Caco-2 (cell line): ENCODE results near the gene KPNA4. TPM values are rescaled to one million over a fixed set of nuclear protein-coding genes. Genes with fewer than 3 reads are reported as not detected.
"Not testable (repeated sequence)": the region's sequence is repeated elsewhere in the genome, so short reads cannot be mapped to it uniquely, and the experiment has no call there.

ENCODE experiments used
- BruUV-seq: library from RNA; stranded (reverse); fragments of 400-500 nt; replicated peaks from 2 replicates; lab custom pipeline; 2021; lab: Mats Ljungman, UMichigan
- CTCF ChIA-PET: fragments of 300-600 bp; sonication (Branson Sonifier 250); formaldehyde crosslinking; loops from one replicate; lab custom pipeline; 2022; ENCODE audit warnings: antibody characterized with exemption; lab: Charles Lee
- POLR2A ChIA-PET: fragments of 300-600 bp; sonication (Branson Sonifier 250); formaldehyde crosslinking; loops from one replicate; lab custom pipeline; 2022; ENCODE audit warnings: antibody characterized with exemption; lab: Charles Lee
- DNase-seq, 2 experiments: peaks; one replicate each; pipeline versions ENCODE4 v3.0.0 to v3.0.0-alpha.2; 2020 to 2022
- H3K27me3 ChIP-seq: replicated peaks from 2 replicates; pipeline ENCODE4 v1.6.0; 2011; ENCODE audit warnings: low read length; ENCODE audit not compliant: control insufficient read depth, insufficient read depth
- H3K36me3 ChIP-seq: 2 replicates; pipeline ENCODE4 v1.5.1; 2011; ENCODE audit warnings: low read length; ENCODE audit not compliant: control insufficient read depth, insufficient read depth
- H3K4me1 ChIP-seq: fragments of 250-450 bp; sonication (Bioruptor Pico); 2 replicates; pipeline ENCODE4 v1.5.1; 2020; ENCODE audit warnings: mild to moderate bottlenecking
- H3K4me3 ChIP-seq: 2 replicates; pipeline ENCODE4 v1.5.1; 2011; ENCODE audit warnings: low read depth, mild to moderate bottlenecking, control low read depth, low read length
- H3K9me3 ChIP-seq: fragments of 250-450 bp; sonication (Bioruptor Pico); 2 replicates; pipeline ENCODE4 v1.5.1; 2020; ENCODE audit warnings: mild to moderate bottlenecking, moderate library complexity
- H3K27ac Mint-ChIP-seq: one replicate; pipeline ENCODE4 v1.8.0; 2022; ENCODE audit warnings: mixed read lengths; ENCODE audit not compliant: unreplicated experiment
- H3K27me3 Mint-ChIP-seq: one replicate; pipeline ENCODE4 v1.8.0; 2022; ENCODE audit warnings: mixed read lengths; ENCODE audit not compliant: insufficient read depth, unreplicated experiment
- H3K36me3 Mint-ChIP-seq: one replicate; pipeline ENCODE4 v1.8.0; 2022; ENCODE audit warnings: mild to moderate bottlenecking, mixed read lengths; ENCODE audit not compliant: insufficient read depth, unreplicated experiment
- H3K4me1 Mint-ChIP-seq: one replicate; pipeline ENCODE4 v1.8.0; 2022; ENCODE audit warnings: low read depth, mixed read lengths; ENCODE audit not compliant: unreplicated experiment
- H3K4me3 Mint-ChIP-seq: one replicate; pipeline ENCODE4 v1.8.0; 2022; ENCODE audit warnings: mild to moderate bottlenecking, moderate library complexity, mixed read lengths; ENCODE audit not compliant: unreplicated experiment
- H3K9me3 Mint-ChIP-seq: one replicate; pipeline ENCODE4 v1.8.0; 2022; ENCODE audit warnings: mixed read lengths; ENCODE audit not compliant: unreplicated experiment
- CTCF ChIP-seq, 2 experiments: fragments of 200-600 bp in 1 of 2; IDR thresholded peaks; 1 replicate in 1 of 2; 2 replicates in 1 of 2; pipeline versions ENCODE4 v1.5.1 to v1.8.0; 2011 to 2022; ENCODE audit warnings: antibody characterized with exemption in 1 of 2, control low read depth in 1 of 2, inconsistent platforms in 1 of 2, low read depth in 1 of 2, low read length in 1 of 2, mild to moderate bottlenecking in 1 of 2, moderate library complexity in 1 of 2; ENCODE audit not compliant: insufficient read depth in 1 of 2, severe bottlenecking in 1 of 2, unreplicated experiment in 1 of 2
- intact Hi-C: fragments of 100-400 bp; cut with micrococcal nuclease; formaldehyde crosslinking; loops from one replicate; pipeline ENCODE4 v1.10.0; 2022; ENCODE audit not compliant: unreplicated experiment
- total RNA-seq: library from RNA; stranded (reverse); gene quantifications from 2 replicates; pipeline ENCODE4 v1.2.3, GENCODE V29; 2022

KPNA4 gene
- total RNA-seq, 1 experiment from 2014 or later = 60.5 TPM

- BruUV-seq = no TSS peak
Measured at GRCh38 chr3:160576621-160577020, 11.2 kb upstream of the KPNA4 start.

GRCh38 chr3:160575589-160575988 lies 10.2 kb upstream of the KPNA4 start:
- no TSS peak for BruUV-seq
- no peak overlapping the region for H3K27ac Mint-ChIP-seq
- H3K4me1 Mint-ChIP-seq = no peaks in the 10 kb centered on the region
- DNase-seq = no peak
- intact Hi-C loops = loop anchor here (5.0 kb wide), 1 partner anchor 42 kb away; no protein-coding TSS in a partner anchor
- H3K27me3 ChIP-seq = no peaks in the 10 kb centered on the region
- H3K27me3 Mint-ChIP-seq = no peaks in the 10 kb centered on the region
- H3K4me1 ChIP-seq = no peaks in the 10 kb centered on the region
- no peaks in the 10 kb centered on the region for H3K36me3 Mint-ChIP-seq
- H3K4me3 Mint-ChIP-seq = no peak overlapping the region
- H3K9me3 ChIP-seq = no peaks in the 10 kb centered on the region
- TF ChIP-seq CTCF (IDR thresholded peaks at IDR 0.05; ENCODE audit: insufficient read depth in 1 of 2, low read depth in 1 of 2, low read length in 1 of 2, severe bottlenecking in 1 of 2, unreplicated experiment in 1 of 2) = no peak
- H3K36me3 ChIP-seq = no peaks in the 10 kb centered on the region
- ChIA-PET POLR2A (no interaction called here), CTCF (no interaction called here)
- H3K4me3 ChIP-seq = no peak overlapping the region
- H3K9me3 Mint-ChIP-seq = no peaks in the 10 kb centered on the region

More at GRCh38 chr3:160576621-160577020, 11.2 kb upstream of the KPNA4 start:
- no peak overlapping the region for H3K27ac Mint-ChIP-seq
- ChIA-PET POLR2A (no interaction called here), CTCF (no interaction called here)
- peaks cover 2% of the 10 kb centered on the region for H3K27me3 Mint-ChIP-seq
- no peaks in the 10 kb centered on the region for H3K9me3 ChIP-seq
- TF ChIP-seq CTCF (IDR thresholded peaks at IDR 0.05; ENCODE audit: insufficient read depth in 1 of 2, low read depth in 1 of 2, low read length in 1 of 2, severe bottlenecking in 1 of 2, unreplicated experiment in 1 of 2) = no peak
- no peak overlapping the region for H3K4me3 Mint-ChIP-seq
- no peaks in the 10 kb centered on the region for H3K36me3 ChIP-seq
- intact Hi-C loops = loop anchor here (1.0 to 5.0 kb wide), 5 partner anchors 41 to 366 kb away; no protein-coding TSS in a partner anchor
- H3K36me3 Mint-ChIP-seq = no peaks in the 10 kb centered on the region
- no peaks in the 10 kb centered on the region for H3K27me3 ChIP-seq
- no peaks in the 10 kb centered on the region for H3K4me1 Mint-ChIP-seq
- DNase-seq = no peak
- no peak overlapping the region for H3K4me3 ChIP-seq
- H3K9me3 Mint-ChIP-seq = peaks cover 3% of the 10 kb centered on the region
- no peaks in the 10 kb centered on the region for H3K4me1 ChIP-seq

- Histone ChIP-seq H3K4me1 (no peaks in the 10 kb centered on the region), H3K4me3 (no peak overlapping the region), H3K9me3 (no peaks in the 10 kb centered on the region), H3K27me3 (no peaks in the 10 kb centered on the region), H3K36me3 (no peaks in the 10 kb centered on the region)
- no peaks in the 10 kb centered on the region for H3K4me1 Mint-ChIP-seq
- BruUV-seq = no TSS peak
- no peaks in the 10 kb centered on the region for H3K27me3 Mint-ChIP-seq
- ChIA-PET POLR2A (no interaction called here), CTCF (interaction anchor here (0.7 kb wide), 1 partner anchor 21 kb away, joined by 5 read pairs; no protein-coding TSS in a partner anchor)
- no peak overlapping the region for H3K27ac Mint-ChIP-seq
- intact Hi-C loops = loop anchor here (5.0 kb wide), 1 partner anchor 43 kb away; no protein-coding TSS in a partner anchor
- TF ChIP-seq CTCF (IDR thresholded peaks at IDR 0.05; ENCODE audit: insufficient read depth in 1 of 2, low read depth in 1 of 2, low read length in 1 of 2, severe bottlenecking in 1 of 2, unreplicated experiment in 1 of 2) = no peak
- DNase-seq = no peak
- H3K9me3 Mint-ChIP-seq = no peaks in the 10 kb centered on the region
- H3K36me3 Mint-ChIP-seq = no peaks in the 10 kb centered on the region
- no peak overlapping the region for H3K4me3 Mint-ChIP-seq
Measured at GRCh38 chr3:160574636-160575035, 9.3 kb upstream of the KPNA4 start.

GRCh38 chr3:160573955-160574525 lies 8.7 kb upstream of the KPNA4 start:
- H3K27me3 Mint-ChIP-seq, DNase-seq, H3K9me3 Mint-ChIP-seq, CTCF ChIA-PET, H3K27ac Mint-ChIP-seq, H3K9me3 ChIP-seq, H3K27me3 ChIP-seq, POLR2A ChIA-PET, intact Hi-C loops, H3K4me1 ChIP-seq, H3K4me3 ChIP-seq, H3K36me3 Mint-ChIP-seq, H3K36me3 ChIP-seq, BruUV-seq, H3K4me1 Mint-ChIP-seq, H3K4me3 Mint-ChIP-seq: not testable (repeated sequence)
